Measurements from ENCODE around the gene CPEB1.

CPEB1 gene

DNA sequence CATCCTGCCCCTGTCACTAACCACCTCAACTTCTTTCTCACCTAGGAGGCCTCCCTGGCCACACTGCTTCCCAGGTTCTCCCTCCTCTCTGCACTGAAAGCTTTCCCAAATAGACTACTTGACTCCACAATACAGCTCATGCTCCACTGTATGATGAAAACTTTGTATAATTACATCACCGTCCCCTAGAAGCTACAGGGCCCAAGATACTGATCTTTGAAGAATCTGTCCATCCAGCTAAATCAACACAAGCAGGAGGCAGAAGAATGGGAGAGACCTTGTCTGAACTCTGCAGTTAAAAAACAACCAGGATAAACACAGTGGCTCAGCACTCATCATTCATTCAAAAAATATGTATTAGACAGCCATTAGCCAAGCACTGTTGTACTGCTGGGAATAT lies 80.5 kb downstream of the CPEB1 start:
- TF ChIP-seq, protein P1, sequence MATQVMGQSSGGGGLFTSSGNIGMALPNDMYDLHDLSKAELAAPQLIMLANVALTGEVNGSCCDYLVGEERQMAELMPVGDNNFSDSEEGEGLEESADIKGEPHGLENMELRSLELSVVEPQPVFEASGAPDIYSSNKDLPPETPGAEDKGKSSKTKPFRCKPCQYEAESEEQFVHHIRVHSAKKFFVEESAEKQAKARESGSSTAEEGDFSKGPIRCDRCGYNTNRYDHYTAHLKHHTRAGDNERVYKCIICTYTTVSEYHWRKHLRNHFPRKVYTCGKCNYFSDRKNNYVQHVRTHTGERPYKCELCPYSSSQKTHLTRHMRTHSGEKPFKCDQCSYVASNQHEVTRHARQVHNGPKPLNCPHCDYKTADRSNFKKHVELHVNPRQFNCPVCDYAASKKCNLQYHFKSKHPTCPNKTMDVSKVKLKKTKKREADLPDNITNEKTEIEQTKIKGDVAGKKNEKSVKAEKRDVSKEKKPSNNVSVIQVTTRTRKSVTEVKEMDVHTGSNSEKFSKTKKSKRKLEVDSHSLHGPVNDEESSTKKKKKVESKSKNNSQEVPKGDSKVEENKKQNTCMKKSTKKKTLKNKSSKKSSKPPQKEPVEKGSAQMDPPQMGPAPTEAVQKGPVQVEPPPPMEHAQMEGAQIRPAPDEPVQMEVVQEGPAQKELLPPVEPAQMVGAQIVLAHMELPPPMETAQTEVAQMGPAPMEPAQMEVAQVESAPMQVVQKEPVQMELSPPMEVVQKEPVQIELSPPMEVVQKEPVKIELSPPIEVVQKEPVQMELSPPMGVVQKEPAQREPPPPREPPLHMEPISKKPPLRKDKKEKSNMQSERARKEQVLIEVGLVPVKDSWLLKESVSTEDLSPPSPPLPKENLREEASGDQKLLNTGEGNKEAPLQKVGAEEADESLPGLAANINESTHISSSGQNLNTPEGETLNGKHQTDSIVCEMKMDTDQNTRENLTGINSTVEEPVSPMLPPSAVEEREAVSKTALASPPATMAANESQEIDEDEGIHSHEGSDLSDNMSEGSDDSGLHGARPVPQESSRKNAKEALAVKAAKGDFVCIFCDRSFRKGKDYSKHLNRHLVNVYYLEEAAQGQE (IDR thresholded peaks at IDR 0.05; ENCODE audit: low read depth), result no peak
- TF ChIP-seq TCF12 (IDR thresholded peaks at IDR 0.05; ENCODE audit: low read depth), result no peak
- TF ChIP-seq FOXM1 (IDR thresholded peaks at IDR 0.05; ENCODE audit: borderline replicate concordance, low read depth), result no peak
- no peak for TF ChIP-seq EP300 (IDR thresholded peaks at IDR 0.05; ENCODE audit: borderline replicate concordance)

DNA sequence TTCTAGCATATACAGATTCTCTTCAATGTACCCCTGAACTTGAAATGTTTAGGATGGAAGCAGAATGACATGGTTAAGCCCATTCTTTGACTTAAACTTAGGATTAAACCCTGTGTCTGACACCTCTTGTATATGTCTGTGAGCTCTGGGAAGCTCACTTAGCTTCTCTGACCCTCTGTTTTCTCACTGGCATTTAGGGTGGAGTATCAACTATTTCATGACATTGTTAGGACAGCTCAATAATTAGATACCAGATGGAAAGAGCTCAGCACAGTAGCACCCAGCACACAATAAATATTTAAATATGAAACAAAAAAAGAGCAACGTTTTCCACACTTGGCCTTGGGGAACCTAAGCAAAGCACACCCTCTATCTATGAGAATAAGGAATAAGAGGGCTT lies 88.7 kb downstream of the CPEB1 start:
- TF ChIP-seq ZBTB7A (IDR thresholded peaks at IDR 0.05; ENCODE audit: low read depth) (no peak), FOXM1 (IDR thresholded peaks at IDR 0.05; ENCODE audit: borderline replicate concordance, low read depth) (no peak), EGR1 (IDR thresholded peaks at IDR 0.05) (no peak), CEBPB (IDR thresholded peaks at IDR 0.05) (no peak), TCF12 (IDR thresholded peaks at IDR 0.05; ENCODE audit: low read depth) (no peak), EP300 (IDR thresholded peaks at IDR 0.05; ENCODE audit: borderline replicate concordance) (no peak), TAF1 (IDR thresholded peaks at IDR 0.05; ENCODE audit: low read depth) (no peak)
- TF ChIP-seq, protein P1 (IDR thresholded peaks at IDR 0.05; ENCODE audit: low read depth), result no peak

DNA sequence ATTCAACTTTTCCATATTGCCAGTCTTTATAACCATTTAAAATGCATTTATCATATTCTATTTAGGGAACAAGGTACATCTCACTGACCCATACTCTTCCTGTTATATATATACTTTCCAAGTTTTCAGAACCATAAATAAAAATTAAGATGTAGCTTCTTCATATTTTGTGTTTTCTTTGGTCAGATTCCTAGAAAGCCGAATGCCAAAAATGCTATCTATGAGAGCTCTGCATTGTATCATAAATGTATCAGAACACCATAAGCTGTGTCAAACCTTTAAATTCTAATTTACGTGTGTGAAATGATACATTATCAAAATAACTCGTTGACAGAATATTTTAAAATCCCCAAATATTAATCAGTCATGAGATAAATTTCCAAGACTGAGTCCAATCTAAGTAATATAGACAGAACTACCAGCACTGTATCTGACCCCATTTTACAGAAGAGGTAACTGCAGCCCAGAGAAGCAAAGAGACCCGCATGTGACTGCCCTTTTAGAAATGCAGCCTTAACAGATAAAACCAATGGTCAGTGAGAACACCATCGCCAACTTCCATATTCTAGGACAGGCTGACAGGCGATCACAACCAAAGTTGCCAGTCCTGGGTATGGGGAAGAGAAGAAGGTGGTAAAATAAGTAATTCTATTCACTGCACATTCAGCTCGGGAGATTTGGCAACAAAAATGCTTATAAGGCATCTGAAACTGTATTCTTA lies 90.7 kb downstream of the CPEB1 start:
- TF ChIP-seq CREB1 (IDR thresholded peaks at IDR 0.05; ENCODE audit: low read depth), result no peak
- TF ChIP-seq CEBPB (IDR thresholded peaks at IDR 0.05), result no peak

DNA sequence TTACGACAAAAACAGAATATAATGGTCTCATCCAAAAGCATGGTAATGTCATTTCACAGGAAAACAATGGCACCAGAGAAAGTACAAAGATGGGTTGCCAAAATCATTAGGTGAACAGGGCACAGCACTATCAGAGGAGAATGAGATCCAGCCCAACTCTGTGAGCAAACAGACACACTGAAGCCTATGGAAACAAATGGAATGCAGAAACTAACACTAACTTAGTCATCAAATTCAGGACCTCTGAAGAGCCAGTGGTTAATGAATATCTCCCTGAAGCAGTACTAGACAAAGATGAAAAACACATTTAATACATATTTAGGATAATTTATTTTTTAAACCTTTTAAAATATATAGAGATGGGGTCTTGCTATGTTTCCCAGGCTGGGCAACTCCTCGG lies 92.3 kb downstream of the CPEB1 start:
- TF ChIP-seq, protein P2, sequence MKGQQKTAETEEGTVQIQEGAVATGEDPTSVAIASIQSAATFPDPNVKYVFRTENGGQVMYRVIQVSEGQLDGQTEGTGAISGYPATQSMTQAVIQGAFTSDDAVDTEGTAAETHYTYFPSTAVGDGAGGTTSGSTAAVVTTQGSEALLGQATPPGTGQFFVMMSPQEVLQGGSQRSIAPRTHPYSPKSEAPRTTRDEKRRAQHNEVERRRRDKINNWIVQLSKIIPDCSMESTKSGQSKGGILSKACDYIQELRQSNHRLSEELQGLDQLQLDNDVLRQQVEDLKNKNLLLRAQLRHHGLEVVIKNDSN (IDR thresholded peaks at IDR 0.05), result no peak
- no peak for TF ChIP-seq RAD21 (IDR thresholded peaks at IDR 0.05; ENCODE audit: low read depth)
- no peak for TF ChIP-seq TCF12 (IDR thresholded peaks at IDR 0.05; ENCODE audit: low read depth)
- TF ChIP-seq, protein P1 (IDR thresholded peaks at IDR 0.05; ENCODE audit: low read depth), result no peak
- TF ChIP-seq, protein P3, sequence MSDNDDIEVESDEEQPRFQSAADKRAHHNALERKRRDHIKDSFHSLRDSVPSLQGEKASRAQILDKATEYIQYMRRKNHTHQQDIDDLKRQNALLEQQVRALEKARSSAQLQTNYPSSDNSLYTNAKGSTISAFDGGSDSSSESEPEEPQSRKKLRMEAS (IDR thresholded peaks at IDR 0.05), result no peak
- no peak for TF ChIP-seq YY1 (IDR thresholded peaks at IDR 0.05; ENCODE audit: low read depth)
- no peak for TF ChIP-seq CEBPB (IDR thresholded peaks at IDR 0.05)
- no peak for TF ChIP-seq CREB1 (IDR thresholded peaks at IDR 0.05; ENCODE audit: low read depth)
- no peak for TF ChIP-seq NFIC (IDR thresholded peaks at IDR 0.05)
- TF ChIP-seq TAF1 (IDR thresholded peaks at IDR 0.05; ENCODE audit: low read depth), result no peak
- no peak for TF ChIP-seq EGR1 (IDR thresholded peaks at IDR 0.05)
- no peak for TF ChIP-seq ZBTB7A (IDR thresholded peaks at IDR 0.05; ENCODE audit: low read depth)
- TF ChIP-seq EP300 (IDR thresholded peaks at IDR 0.05; ENCODE audit: borderline replicate concordance), result no peak
- no peak for TF ChIP-seq TEAD4 (IDR thresholded peaks at IDR 0.05)
- no peak for TF ChIP-seq FOXM1 (IDR thresholded peaks at IDR 0.05; ENCODE audit: borderline replicate concordance, low read depth)

DNA sequence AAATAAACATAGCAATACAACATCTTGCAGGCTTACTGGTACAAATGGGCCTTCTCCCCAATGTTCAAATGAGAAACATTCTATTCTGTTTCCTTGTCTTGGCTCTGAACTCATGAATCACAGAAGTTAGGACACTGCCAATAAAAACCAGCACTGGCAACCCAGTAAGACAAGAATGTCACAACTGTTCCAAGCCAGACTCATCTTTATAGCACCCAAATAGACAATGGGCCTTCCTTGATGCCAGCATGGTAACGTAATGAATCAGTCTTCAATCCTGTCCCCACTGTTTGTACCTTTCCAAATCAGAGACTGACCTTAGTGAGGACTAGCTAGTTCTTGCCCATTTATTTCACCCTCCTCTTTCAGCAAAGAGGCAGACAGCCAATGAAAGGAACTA lies 92.8 kb downstream of the CPEB1 start:
- TF ChIP-seq NFIC (IDR thresholded peaks at IDR 0.05), result no peak
- TF ChIP-seq EP300 (IDR thresholded peaks at IDR 0.05; ENCODE audit: borderline replicate concordance), result no peak
- TF ChIP-seq ZBTB7A (IDR thresholded peaks at IDR 0.05; ENCODE audit: low read depth), result no peak
- TF ChIP-seq, protein P1 (IDR thresholded peaks at IDR 0.05; ENCODE audit: low read depth), result no peak
- no peak for TF ChIP-seq TEAD4 (IDR thresholded peaks at IDR 0.05)
- TF ChIP-seq CREB1 (IDR thresholded peaks at IDR 0.05; ENCODE audit: low read depth), result no peak
- TF ChIP-seq, protein P3 (IDR thresholded peaks at IDR 0.05), result no peak
- no peak for TF ChIP-seq EGR1 (IDR thresholded peaks at IDR 0.05)
- TF ChIP-seq FOXM1 (IDR thresholded peaks at IDR 0.05; ENCODE audit: borderline replicate concordance, low read depth), result no peak
- no peak for TF ChIP-seq TCF12 (IDR thresholded peaks at IDR 0.05; ENCODE audit: low read depth)
- TF ChIP-seq RAD21 (IDR thresholded peaks at IDR 0.05; ENCODE audit: low read depth), result no peak
- TF ChIP-seq TAF1 (IDR thresholded peaks at IDR 0.05; ENCODE audit: low read depth), result no peak
- TF ChIP-seq YY1 (IDR thresholded peaks at IDR 0.05; ENCODE audit: low read depth), result no peak
- no peak for TF ChIP-seq CEBPB (IDR thresholded peaks at IDR 0.05)
- TF ChIP-seq, protein P2 (IDR thresholded peaks at IDR 0.05), result no peak
